ENCODE results near the gene TMEM223. TPM values are rescaled to one million over a fixed set of nuclear protein-coding genes. Genes with fewer than 3 reads are reported as not detected.
A peak's percentile ranks its signal among the peaks of the same experiment; 100 is the strongest.
"Not testable (repeated sequence)": the region's sequence is repeated elsewhere in the genome, so short reads cannot be mapped to it uniquely, and the experiment has no call there.

The TMEM223 gene
- total RNA-seq, 3 donors from 2014 or later = 12.8 to 16.6 (median 14.8) TPM

- ATAC-seq (peak; percentile 96), DNase-seq (peak; percentile 97 to 98 (median 97))
- Histone ChIP-seq H3K4me3 (peak within 1 kb of the TSS; percentile 16), H3K36me3 (ENCODE audit: low read depth) (no peaks in the 10 kb centered on the region), H3K9me3 (no peaks in the 10 kb centered on the region), H3K4me1 (ENCODE audit: low read depth) (peaks cover 13% of the 10 kb centered on the region)
- intact Hi-C loops (cut with DNase I, micrococcal nuclease) = no loop called here
- TF ChIP-seq CTCF (IDR thresholded peaks at IDR 0.05) = no peak
Measured at GRCh38 chr11:62753736-62754603, 37.8 kb downstream of the TMEM223 start, which contains the start of gene ZBTB3. Gene ZBTB3, minus strand, starts transcription at chr11:62754160. Its CDS starts 496 bp downstream, at chr11:62753664.

GRCh38 chr11:62752994-62753735 is 38.6 kb downstream of the TMEM223 start:
- Histone ChIP-seq H3K4me3 (peak overlapping the region; percentile 16), H3K36me3 (ENCODE audit: low read depth) (no peaks in the 10 kb centered on the region), H3K4me1 (ENCODE audit: low read depth) (peaks cover 13% of the 10 kb centered on the region), H3K9me3 (no peaks in the 10 kb centered on the region)
- DNase-seq (peak; percentile 28 to 54 (median 41)), ATAC-seq (no peak)
- TF ChIP-seq CTCF (IDR thresholded peaks at IDR 0.05) = no peak
- intact Hi-C loops (cut with DNase I, micrococcal nuclease) = no loop called here

- peak in 1 of 3 donors; percentile 37 for DNase-seq
Measured at GRCh38 chr11:62752177-62752785, 39.5 kb downstream of the TMEM223 start.

GRCh38 chr11:62749931-62750330 is 41.9 kb downstream of the TMEM223 start:
- H3K4me1 ChIP-seq (ENCODE audit: low read depth) = peaks cover 13% of the 10 kb centered on the region
- H3K9me3 ChIP-seq; intact Hi-C loops (cut with DNase I, micrococcal nuclease); H3K36me3 ChIP-seq (ENCODE audit: low read depth); H3K4me3 ChIP-seq; ATAC-seq; DNase-seq: not testable (repeated sequence)

More at GRCh38 chr11:62752177-62752785, 39.5 kb downstream of the TMEM223 start:
- TF ChIP-seq CTCF (IDR thresholded peaks at IDR 0.05) = no peak
- Histone ChIP-seq H3K9me3 (no peaks in the 10 kb centered on the region), H3K4me1 (ENCODE audit: low read depth) (peaks cover 13% of the 10 kb centered on the region), H3K4me3 (no peak overlapping the region), H3K36me3 (ENCODE audit: low read depth) (no peaks in the 10 kb centered on the region)
- ATAC-seq = no peak
- intact Hi-C loops (cut with DNase I, micrococcal nuclease) = no loop called here

GRCh38 chr11:62747475-62748160 is 44.2 kb downstream of the TMEM223 start:
- Histone ChIP-seq H3K4me1 (ENCODE audit: low read depth) (peaks cover 2% of the 10 kb centered on the region), H3K36me3 (ENCODE audit: low read depth) (no peaks in the 10 kb centered on the region), H3K9me3 (no peaks in the 10 kb centered on the region), H3K4me3 (no peak overlapping the region)
- no peak for ATAC-seq
- intact Hi-C loops (cut with DNase I, micrococcal nuclease) = no loop called here
- no peak for DNase-seq
- TF ChIP-seq CTCF (IDR thresholded peaks at IDR 0.05) = no peak

Small RNA genes within 50 kb of the gene (microRNA-seq; reads per million reads assigned to microRNA genes)
- gene MIR6514 (0.70 reads per million), gene MIR6748 (not detected)

Other genes with a start within 250 kb of the TMEM223 start
- gene AHNAK, start 245.2 kb downstream of the TMEM223 start, total RNA-seq = 1,000 to 10,000 TPM in 1 of 3 donors, 100 to 1,000 TPM in 2; 473 to 1,283 (median 535) TPM
- 1,000 to 10,000 TPM; 1,059 to 1,365 (median 1,164) TPM for gene EEF1G, start 218.1 kb downstream of the TMEM223 start, total RNA-seq
- gene TUT1, start 200.5 kb downstream of the TMEM223 start, total RNA-seq = 10 to 100 TPM; 11.9 to 19.8 (median 13.3) TPM
- gene MTA2, start 190.1 kb downstream of the TMEM223 start, total RNA-seq = 10 to 100 TPM; 70.7 to 92.1 (median 89.6) TPM
- 10 to 100 TPM; 54.6 to 57.7 (median 57.7) TPM for gene EML3, start 179.2 kb downstream of the TMEM223 start, total RNA-seq
- gene ROM1, start 178.7 kb downstream of the TMEM223 start, total RNA-seq = 10 to 100 TPM in 1 of 3 donors, 1 to 10 TPM in 2; 2.7 to 11.9 (median 3.8) TPM
- 10 to 100 TPM; 27.3 to 34.2 (median 29.1) TPM for gene B3GAT3, start 170.0 kb downstream of the TMEM223 start, total RNA-seq
- gene GANAB, start 145.4 kb downstream of the TMEM223 start, total RNA-seq = 100 to 1,000 TPM; 202 to 232 (median 223) TPM
- gene INTS5, start 138.7 kb downstream of the TMEM223 start, total RNA-seq = 10 to 100 TPM; 15.4 to 17.6 (median 16.7) TPM
- gene C11orf98, start 126.8 kb downstream of the TMEM223 start, total RNA-seq = 10 to 100 TPM; 39.7 to 54.2 (median 53.1) TPM
- gene CSKMT, start 126.7 kb downstream of the TMEM223 start, total RNA-seq = 10 to 100 TPM; 11.6 to 18.6 (median 13.3) TPM
- gene UQCC3, start 120.3 kb downstream of the TMEM223 start, total RNA-seq = 10 to 100 TPM in 2 of 3 donors, 1 to 10 TPM in 1; 9.0 to 12.1 (median 10.8) TPM
- 10 to 100 TPM in 2 of 3 donors, 1 to 10 TPM in 1; 7.4 to 10.6 (median 10.6) TPM for gene LBHD1, start 119.7 kb downstream of the TMEM223 start, total RNA-seq
- gene UBXN1, start 112.9 kb downstream of the TMEM223 start, total RNA-seq = 100 to 1,000 TPM in 1 of 3 donors, 10 to 100 TPM in 2; 79.2 to 138 (median 87.3) TPM
- 10 to 100 TPM in 1 of 3 donors, 1 to 10 TPM in 2; 1.2 to 11.5 (median 5.6) TPM for gene LRRN4CL, start 102.5 kb downstream of the TMEM223 start, total RNA-seq
- gene BSCL2, start 84.6 kb downstream of the TMEM223 start, total RNA-seq = 10 to 100 TPM; 59.0 to 63.4 (median 61.0) TPM
- gene GNG3, start 84.3 kb downstream of the TMEM223 start, total RNA-seq = 1 to 10 TPM in 1 of 3 donors, under 1 TPM in 2; 0.35 to 5.2 (median 0.92) TPM
- gene HNRNPUL2, start 64.5 kb downstream of the TMEM223 start, total RNA-seq = 10 to 100 TPM; 53.0 to 70.3 (median 58.6) TPM
- 10 to 100 TPM; 27.7 to 31.8 (median 29.3) TPM for gene TTC9C, start 63.5 kb downstream of the TMEM223 start, total RNA-seq
- gene ZBTB3, start 37.8 kb downstream of the TMEM223 start, total RNA-seq = 10 to 100 TPM; 10.9 to 15.6 (median 13.0) TPM
- 10 to 100 TPM; 39.4 to 49.6 (median 41.5) TPM for gene POLR2G, start 30.4 kb downstream of the TMEM223 start, total RNA-seq
- 10 to 100 TPM; 17.0 to 23.5 (median 17.1) TPM for gene TAF6L, start 20.6 kb downstream of the TMEM223 start, total RNA-seq
- 10 to 100 TPM; 39.8 to 62.2 (median 54.0) TPM for gene TMEM179B, start 4.6 kb downstream of the TMEM223 start, total RNA-seq
- 100 to 1,000 TPM in 1 of 3 donors, 10 to 100 TPM in 2; 46.7 to 103 (median 55.0) TPM for gene NXF1, start 13.4 kb upstream of the TMEM223 start, total RNA-seq
- 10 to 100 TPM; 38.7 to 44.3 (median 41.7) TPM for gene STX5, start 40.0 kb upstream of the TMEM223 start, total RNA-seq
- not detected for gene TEX54, start 40.8 kb upstream of the TMEM223 start, total RNA-seq
- gene WDR74, start 47.6 kb upstream of the TMEM223 start, total RNA-seq = 10 to 100 TPM; 35.0 to 42.4 (median 38.8) TPM
- 100 to 1,000 TPM; 116 to 127 (median 124) TPM for gene SLC3A2, start 88.9 kb upstream of the TMEM223 start, total RNA-seq
- 1 to 10 TPM in 1 of 3 donors, under 1 TPM in 2; 0.89 to 1.4 (median 0.96) TPM for gene CHRM1, start 129.4 kb upstream of the TMEM223 start, total RNA-seq
- gene SLC22A6, start 193.0 kb upstream of the TMEM223 start, total RNA-seq = not detected
- gene SLC22A8, start 223.8 kb upstream of the TMEM223 start, total RNA-seq = not detected